Stimulated activated CD8-positive, alpha-beta memory T cell treated with anti-CD3 and anti-CD28 coated beads, Interleukin-15, amount 100 ng/mL, for 1 hour (primary cell): Measurements from ENCODE around the gene CACFD1.

Experiments
- DNase-seq: peaks from one replicate; pipeline ENCODE4 v3.0.0-alpha.2; 2020; ENCODE audit warnings: low read depth

CACFD1 gene

DNA sequence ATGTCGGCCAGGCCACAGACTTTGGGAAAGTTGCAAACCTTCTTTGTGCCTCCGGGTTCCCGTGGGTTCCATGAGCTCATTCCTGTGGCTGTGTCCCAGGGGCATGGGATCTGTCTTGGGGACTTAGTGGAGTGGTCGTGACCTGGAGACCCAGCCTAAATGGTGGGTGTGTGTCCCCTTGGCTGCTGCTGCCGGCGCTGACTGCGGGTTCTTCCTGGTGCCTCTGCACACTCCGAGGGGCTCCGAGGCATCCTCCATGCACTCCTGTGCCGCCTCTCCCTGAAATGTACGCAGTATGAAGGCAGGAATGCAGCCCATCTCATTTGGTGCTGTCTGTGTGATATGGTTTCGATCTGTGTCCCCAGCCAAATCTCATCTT, 40.1 kb downstream of the CACFD1 start:
- no peak for DNase-seq

DNA sequence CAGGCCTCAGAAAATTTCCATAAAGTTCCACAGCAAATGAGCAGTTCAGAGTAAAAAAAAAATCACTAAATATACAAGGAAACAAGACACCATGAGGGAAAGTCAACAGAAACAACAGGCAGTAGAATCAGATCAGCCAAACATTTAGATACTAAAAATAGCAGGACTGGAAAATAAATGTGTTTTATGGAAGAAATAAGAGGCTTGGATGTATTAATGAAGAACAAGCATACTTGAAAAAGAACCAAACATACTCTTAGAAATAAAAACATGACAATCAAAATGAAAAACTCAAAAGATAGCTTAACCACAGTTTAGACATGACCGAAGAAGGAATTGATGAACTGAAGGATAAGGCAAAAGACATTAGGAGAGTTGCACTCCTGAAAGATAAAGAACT, 42.3 kb downstream of the CACFD1 start:
- DNase-seq: no peak

DNA sequence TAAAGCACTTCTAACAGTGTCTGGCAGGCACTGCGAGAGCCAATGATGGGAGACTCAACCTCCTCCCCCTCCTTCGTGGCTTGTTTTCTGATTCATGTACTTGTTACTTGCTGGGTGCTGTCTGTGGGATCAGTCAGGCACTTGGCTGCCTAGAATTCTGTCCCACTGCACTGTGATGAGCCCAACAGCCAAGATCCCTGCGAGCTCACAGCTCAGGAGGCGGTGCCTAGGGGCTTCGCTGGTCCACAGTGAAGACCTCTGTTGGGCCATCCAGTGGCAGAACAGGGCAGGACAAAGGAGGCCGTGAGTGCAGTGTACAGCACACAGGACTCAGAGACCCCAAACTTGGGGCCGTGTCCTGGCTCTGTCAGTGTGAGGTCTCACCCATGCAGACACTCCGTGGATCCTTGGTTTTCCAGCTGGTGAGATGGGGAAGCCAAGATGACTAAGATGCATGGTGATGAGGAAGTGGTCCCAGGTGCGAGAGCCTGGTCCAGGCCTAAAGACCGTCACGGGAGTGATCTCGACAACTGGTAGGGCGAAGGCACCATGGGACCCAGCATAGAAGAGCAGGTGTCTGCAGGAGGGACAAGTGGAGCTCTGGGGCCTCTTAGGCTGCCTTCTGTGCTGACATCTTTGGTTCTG, 45.5 kb downstream of the CACFD1 start:
- DNase-seq: no peak

DNA sequence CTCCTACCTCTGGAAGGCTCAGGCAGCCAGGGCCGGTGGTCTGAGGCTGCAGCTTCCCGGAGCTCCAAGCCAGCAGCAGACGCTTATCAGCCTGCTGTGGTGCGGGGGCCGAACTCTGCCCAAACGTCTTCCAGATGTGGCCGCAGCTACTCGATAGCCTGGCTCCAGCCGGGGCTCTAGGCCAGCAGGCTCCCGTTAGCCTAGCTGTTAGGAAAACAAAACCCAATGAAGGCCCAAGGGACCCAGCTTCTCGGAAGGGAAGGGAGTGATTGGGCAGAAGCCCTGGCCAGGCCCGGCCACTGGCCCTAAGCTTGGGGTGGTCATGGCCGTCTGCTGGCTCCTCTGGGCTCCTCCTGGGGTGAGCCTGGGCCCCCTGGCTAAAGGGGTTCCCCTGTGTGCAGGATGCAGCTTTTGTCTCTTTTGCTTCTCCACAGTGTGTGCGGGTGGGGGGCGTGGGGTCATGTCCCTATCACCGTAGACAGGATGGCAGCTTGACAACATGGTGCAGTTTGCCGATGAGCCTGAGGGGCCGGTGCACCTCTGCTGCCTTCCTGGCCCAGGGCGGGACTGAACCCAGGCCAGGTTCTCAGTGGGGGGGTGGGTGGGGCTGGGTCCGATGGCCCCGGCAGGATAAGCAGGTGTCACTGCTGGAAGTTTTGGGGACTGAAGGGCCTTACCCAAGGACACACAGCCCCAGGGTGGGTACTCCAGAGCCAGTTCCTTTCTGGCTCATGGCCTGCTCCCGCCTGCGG, 46.3 kb downstream of the CACFD1 start:
- no peak for DNase-seq

DNA sequence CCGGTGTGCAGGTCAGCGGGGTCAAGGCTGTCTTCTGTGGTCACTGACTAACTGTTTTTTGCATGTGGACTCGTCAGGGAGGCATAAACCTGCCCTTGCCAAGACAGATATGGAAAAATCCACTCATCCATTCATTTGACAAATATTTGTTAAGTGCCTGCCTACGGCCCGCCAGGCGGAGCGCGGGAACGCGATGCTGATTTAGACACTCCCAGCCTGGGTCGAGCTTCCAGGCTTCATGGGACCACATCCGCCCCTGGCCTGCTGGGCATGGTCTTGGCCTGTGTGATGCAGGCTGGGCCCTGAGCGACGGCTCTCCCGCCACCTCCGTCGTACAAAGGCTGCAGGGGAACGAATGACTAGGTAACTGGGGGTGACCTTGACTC, 46.9 kb downstream of the CACFD1 start:
- no peak for DNase-seq

DNA sequence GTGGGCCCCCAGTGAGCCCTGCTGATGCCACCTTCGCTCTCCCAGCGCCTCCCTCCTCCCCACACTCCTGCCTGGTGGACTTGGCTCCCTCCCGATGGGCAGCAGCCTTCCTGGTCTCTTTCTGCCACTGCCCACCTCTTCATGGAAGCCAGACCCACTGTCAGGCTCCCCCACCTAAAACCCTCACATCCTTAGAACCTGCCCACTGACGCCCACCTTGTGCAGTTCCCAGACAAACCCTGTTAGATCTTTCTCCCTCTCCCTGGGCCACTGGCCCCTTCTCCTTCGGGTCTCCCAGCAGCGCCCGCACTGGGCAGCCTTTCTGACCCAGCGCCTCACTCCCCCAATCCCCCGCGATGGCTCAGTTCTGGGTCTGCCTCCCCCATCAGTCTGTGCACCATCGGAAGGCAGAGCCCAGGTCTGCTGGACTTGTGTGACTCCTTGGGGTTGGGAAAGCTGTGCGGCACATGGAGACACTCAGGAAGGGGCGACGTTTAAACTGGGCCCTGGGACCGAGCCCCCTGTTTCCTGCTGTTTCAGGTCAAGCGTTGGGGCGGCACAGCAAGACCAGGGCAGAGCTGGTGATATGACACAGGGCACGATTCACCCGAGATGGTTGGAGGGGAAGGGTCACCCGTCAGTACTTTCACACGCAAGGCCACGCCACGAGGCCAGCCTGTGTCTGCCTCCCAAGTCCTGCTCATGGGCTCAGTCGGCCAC, 47.6 kb downstream of the CACFD1 start:
- no peak for DNase-seq

DNA sequence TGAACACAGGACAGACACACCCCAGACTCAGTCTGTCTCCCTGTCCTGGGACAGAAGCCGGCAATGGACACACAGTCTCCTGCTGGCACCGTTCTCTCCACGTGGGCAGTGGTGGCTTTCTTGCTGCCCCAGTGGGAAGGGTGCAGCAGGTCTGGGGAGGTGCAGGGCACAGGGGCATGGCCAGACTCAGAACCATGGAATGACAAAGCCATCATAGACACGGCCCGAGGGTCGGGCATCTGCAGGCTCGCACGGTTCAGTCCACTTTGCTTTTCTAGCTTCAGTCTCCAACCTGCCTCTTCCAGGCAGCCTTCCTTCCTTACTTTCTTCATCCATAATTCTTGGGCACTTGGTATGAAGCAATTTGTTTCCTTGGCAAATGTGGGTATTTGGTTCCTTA, 48.3 kb downstream of the CACFD1 start:
- DNase-seq: no peak

DNA sequence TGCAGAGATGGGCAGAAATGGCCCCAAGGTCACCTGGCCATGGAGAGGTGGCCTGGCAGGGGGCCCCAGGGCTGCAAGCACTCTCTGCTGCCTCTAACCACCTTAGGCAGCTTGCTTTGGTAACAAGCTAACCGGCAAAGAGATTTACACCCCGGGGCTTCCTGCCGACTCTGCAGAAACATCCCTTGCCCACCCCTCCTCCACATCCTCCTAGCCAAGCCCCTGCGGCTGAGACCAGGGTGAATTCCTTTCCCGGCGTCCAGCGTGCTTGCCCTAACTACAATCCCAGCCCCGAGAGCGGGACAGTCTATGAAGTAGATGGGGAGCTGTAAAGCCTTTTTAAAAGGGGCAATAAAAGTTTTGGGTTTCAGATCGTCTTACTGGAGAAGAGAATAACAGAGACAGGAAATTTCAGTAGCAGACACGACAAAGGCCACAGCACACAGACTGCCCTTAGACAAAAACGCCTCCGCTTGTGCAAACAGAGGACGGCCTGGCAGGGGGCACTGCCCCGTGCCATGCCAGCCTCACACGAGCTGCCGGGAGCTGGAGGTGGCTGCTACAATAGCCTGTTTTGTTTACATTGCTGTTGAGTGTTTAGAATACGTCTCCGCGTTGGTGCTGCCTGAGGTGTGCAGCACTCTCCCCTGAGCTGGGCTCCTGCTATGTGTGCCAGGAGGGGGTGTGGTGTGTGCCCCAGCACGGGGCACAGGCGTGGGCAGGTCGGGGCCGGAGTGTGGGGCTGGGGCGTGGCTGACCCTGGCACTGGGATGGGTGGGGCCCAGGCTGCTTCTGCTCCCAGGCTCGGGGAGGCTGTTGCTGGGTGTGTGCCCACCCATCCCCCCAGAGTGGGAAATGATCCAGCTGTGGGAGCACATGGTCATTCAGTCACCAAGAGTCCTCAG, 49.7 kb downstream of the CACFD1 start:
- no peak for DNase-seq

DNA sequence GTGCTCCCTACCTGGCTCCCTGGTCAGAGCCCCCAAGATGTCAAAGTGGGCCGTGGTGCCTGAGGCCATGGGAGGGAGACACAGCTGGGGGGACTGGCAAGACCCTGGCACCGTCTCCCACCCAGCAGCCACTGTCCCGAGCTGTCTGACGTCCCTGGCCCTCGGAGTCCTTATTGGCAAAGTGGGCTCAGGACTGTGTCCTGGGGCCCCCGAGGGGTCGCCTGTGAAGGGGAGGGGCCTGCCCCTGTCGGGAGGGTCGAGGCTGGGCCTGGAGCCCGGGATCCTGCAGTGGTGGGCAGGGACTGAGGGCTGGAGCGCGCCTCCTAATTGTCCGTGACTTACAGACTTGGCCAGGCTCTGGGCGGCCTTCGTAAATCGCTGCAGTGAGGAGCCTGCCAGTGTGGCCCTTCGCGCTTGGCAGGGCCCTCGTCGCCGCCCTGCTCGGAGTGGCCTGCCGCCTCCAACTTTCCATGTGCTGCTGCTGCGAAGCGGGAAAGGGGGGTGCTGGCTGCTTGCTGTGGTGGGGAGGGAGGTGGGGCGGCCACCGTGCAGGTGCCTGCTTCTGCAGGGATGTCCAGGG, 51.2 kb downstream of the CACFD1 start:
- DNase-seq: no peak

DNA sequence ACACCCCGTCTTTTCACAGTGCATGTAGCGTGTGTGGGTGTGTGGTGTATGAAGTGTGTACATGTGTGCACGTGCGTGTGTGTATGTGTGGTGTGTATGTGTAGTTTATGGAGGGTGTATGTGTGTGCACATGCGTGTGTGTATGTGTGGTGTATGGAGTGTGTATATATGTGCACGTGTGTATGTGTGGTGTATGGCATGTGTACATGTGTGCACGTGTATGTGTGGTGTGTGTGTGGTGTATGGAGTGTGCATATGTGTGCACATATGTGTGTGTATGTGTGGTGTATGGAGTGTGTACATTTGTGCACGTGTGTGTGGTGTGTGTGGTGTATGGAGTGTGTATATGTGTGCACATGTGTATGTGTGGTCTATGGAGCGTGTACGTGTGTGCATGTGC, 51.8 kb downstream of the CACFD1 start:
- no peak for DNase-seq

DNA sequence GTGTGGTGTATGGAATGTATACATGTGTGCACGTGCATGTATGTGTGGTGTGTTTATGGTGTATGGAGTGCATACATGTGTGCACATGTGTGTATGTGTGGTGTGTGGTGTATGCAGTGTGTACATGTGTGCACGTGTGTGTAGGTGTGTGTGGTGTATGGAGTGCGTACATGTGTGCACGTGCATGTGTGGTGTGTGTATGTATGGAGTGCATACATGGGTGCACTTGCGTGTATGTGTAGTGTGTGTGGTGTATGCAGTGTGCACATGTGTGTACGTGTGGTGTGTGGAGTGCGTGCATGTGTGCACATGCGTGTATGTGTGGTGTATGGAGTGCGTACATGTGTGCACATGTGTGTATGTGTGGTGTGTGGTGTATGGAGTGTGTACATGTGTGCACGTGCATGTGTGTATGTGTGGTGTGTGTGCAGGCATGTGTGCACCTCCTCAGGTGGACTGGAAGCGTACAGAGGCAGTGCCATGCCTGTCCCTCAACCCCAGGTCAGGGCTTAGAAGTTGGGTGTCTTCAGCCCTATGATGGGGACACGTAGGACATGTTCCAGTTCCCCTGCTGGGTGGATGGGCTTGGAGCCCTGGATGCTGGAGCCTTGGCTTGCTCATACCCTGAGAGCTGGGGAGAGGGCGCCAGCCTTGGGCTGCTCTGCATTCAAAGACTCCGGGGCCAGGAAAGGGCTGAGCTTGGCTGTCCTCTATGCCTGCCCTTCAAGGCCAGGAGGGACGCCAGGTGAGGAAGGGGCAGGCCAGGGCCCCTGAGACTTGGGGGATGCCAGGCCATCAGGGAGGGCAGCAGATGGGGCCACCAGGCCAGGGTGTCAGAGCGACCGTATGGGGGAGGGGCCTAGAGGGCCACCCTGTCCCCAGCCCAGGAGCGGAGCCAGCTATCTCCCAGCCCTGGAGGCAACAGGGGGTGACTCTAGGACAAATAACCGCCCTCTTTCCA, 52.8 kb downstream of the CACFD1 start:
- DNase-seq: no peak

DNA sequence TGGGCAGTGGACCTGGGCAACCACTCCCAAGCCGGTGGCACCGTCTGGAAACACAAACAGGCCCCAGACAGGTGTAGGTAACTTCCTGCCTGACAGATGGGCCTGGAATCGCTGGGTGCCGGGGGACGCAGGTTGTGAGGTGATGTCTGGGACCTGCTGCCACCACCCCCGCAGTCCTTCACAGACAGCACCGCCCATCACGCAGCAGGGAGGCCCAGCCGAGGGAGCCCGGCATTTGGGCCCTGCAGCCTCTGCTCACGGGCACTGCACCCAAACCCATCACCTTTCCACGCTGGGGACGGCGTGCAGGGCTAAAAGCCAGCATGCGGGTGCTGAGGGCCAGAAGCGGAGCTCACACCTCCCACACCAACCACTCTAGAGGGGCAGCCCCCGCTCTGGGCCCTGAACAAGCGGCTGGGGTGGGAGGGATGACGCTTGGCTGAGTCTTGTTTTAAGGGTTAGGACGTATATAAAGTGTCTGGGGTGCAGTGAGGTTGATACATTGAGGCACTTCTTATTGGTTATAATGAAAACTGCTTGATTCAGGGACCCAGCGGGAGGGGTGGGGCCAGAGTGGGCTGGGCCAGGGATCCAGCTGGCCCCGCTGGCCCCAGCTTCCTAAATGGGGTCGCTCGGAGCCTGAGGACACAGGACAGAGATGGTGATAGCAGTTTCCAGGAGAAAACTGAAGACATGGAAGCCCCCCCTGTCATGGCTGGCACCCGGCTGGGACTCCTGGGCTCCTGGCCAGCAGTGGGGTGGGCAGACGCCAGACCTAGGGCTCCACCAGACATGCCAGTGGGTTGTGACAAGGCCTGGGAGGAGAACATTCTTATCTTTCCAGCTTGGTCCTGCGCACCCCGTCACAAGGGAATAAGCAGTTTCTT, 53.7 kb downstream of the CACFD1 start:
- DNase-seq: no peak

DNA sequence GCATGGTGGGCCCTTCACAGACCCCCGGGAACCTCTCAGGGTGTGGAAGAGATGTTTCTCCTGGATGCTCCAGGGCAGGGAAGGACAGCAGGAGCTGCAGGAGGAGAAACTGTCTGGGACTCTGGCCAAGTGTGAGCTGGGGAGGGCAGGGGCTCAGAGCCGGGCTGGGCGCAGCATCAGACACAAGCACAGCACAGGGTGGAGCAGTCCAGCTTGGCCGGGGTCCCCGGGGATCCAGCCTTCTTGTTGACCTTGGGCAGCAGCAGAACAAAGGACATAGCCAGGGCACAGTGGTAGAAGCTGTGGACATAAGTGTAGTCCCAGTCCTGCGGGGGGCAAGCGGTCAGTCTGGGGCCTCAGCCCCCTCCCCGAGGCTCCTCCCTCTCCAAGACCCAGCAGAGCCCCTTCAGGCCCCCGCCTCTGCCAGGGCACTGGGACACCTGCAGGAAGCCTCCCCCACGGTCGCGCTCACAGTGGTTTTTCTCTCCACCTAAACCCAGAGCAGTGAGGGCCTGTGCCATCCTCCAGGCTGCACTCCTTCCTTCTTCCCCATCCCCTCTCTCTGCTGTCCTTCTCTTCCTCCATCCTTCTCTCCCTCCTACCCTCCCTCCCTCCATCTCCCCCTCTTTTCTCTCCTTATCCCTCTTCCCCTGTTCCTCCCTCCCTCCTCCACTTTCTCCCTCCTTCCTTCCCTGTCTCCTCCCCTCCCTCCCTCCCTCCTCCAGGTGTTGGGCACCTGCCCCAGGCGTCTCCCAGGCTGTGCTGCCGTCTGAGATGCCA, 54.9 kb downstream of the CACFD1 start:
- no peak for DNase-seq

DNA sequence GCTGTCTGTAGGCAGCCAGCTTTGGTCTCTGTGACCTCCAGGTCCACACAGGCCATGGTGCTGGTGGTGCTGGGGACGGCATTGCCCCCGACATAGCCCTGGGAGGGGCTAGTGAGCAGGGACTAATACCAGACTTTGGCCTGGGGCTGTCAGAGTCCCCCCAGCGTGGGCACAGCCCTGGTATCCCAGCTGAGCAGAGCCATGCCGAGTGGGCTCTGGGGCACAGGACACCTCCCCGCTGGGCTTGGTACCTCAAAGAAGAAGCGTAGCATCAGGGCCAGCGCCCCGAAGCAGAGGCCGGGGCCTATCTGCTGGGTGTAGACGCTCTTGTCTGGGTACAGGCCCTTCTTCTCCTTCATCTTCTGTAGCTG, 55.4 kb downstream of the CACFD1 start:
- no peak for DNase-seq

DNA sequence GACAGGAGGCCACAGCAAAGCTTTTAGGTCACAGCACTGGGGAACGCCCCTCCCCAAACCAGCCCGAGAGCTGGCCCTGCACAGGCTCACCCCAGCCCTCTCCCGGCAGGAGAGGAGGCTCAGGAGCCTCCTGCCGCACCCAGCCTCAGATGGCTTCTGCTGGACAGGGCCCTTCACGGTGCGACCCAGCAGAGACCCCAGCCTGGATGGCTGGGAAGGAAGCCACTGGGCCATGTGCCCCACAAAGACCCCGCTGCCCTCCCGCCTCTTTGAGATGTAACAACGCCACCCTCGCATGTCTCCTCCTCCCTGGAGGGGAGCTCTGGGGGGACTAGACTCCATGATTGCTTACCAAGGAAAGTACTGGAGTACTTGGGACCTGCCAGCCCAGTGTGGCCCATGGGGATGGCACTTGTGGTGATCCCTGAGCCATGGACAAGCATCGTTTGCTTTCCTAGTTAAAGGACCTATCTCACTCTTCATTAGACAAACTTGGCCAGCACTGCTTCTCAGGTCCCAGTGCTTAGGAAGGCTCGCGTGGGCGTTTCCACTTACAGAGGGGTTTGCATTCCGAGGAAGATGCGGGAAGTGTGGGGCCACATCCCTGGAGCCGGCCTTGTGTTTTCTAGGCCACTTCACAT, 56.0 kb downstream of the CACFD1 start:
- no peak for DNase-seq

DNA sequence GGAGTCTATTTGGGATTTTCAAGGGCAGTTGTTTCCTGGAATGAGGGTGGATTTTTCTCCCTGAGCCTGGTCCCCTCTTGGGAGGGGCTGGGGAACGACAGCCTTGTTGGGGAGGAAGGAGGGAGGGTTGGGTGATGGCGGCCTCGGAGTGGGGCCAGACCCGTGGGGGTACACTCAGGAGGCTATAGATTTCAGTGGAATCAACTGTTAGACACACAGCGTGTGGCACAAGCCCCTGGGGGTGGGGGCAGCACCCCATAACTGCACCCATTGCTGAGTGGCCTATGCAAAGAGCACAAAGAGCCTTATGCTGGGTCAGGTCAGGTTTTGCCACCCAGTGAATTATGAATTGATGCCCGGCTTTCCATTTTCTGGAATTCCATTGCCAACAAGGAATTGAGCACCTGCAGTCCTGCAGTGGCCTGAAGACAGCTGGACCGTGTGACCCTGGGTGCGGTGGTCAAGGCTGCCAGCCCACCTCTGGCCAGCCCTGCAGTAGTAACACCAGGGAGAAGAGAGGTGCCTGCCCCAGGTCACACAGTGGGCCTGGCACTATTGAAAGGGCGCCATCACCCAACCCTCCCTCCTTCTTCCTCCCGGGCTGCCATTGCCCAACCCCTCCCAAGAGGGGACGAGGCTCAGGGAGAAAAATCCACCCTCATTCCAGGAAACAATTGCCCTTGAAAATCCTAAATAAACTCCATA, 56.6 kb downstream of the CACFD1 start:
- no peak for DNase-seq

DNA sequence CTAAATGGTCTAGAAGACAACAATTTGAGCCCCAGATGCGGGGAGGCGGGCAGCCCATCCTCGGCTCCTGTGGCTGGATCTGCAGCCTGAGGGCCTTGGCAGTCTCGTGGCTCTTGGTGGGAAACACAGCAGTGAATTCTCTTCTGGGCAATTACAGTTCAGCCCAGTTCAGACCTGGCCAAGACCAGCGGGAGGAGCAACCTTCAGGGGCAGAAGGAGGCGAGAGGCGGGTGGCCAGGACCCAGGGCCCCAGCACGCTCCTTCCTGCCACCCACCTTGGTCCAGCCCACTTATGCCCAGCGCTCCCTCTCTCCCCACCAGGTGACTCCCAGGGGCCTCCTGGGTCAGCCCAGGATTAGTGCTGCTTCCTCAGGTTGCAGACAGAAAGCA, 57.2 kb downstream of the CACFD1 start:
- DNase-seq: no peak

DNA sequence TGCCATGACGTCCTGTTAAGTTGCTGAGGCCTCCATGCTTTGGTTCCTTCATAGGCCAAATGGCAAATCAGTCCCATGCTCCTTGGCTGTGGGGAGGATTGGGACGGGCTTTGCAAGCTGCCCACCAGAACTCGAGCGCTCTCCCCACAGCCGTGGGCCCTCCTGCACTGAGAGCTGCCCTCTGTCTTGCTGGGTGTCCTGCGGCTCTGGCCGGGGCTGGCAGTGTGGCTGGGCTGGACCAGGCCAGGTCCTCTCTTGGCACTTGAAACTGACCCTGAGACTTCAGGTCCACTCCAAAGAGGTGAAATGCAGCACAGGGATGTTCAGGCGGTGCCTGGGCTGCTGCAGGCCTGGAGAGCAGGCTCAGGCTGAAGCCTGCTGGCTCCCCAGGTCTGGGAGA, 57.9 kb downstream of the CACFD1 start:
- no peak for DNase-seq
